Articular chondrocyte of knee joint (primary cell): ENCODE data around the gene RAB31. TPM values are rescaled to one million over a fixed set of nuclear protein-coding genes. Genes with fewer than 3 reads are reported as not detected.

Experiments
- small RNA-seq: library from RNA; depleted of rRNA; stranded (forward); fragments of <200 nt; gene quantifications from one replicate; pipeline ENCODE3, GENCODE V24; 2012
- total RNA-seq: library from RNA; depleted of rRNA; stranded (reverse); fragments of >200 nt; gene quantifications from 2 replicates; pipeline ENCODE4 v1.2.3, GENCODE V29; 2012

The RAB31 gene
- total RNA-seq: 63.0 and 68.9 TPM in 2 replicates

GRCh38 chr18:9708057-9708433 is at the start of gene RAB31:
Gene RAB31, plus strand, starts transcription at chr18:9708301. Its CDS starts 105 bp downstream, at chr18:9708406.

GRCh38 chr18:9885170-9886004 is 177.3 kb downstream of the RAB31 start, which contains the start of gene TXNDC2:
Gene TXNDC2, plus strand, starts transcription at chr18:9885973. Its CDS starts 708 bp downstream, at chr18:9886681.

Small RNA genes within 50 kb of the gene (small RNA-seq; reads per million reads assigned to genes)
- gene RN7SL862P (not detected), gene RNA5SP449 (not detected)

Other genes with a start within 250 kb of the RAB31 start
- 81.9 and 87.6 TPM in 2 replicates for gene RALBP1, start 232.8 kb upstream of the RAB31 start, total RNA-seq
- 109 and 125 TPM in 2 replicates for gene PPP4R1, start 93.7 kb upstream of the RAB31 start, total RNA-seq
- gene TXNDC2, start 177.7 kb downstream of the RAB31 start, total RNA-seq: 0.13 TPM in 1 of 2 replicates, not detected in the other
- 325 and 385 TPM in 2 replicates for gene VAPA, start 205.7 kb downstream of the RAB31 start, total RNA-seq